ENCODE results near the gene L3MBTL4.

DNA sequence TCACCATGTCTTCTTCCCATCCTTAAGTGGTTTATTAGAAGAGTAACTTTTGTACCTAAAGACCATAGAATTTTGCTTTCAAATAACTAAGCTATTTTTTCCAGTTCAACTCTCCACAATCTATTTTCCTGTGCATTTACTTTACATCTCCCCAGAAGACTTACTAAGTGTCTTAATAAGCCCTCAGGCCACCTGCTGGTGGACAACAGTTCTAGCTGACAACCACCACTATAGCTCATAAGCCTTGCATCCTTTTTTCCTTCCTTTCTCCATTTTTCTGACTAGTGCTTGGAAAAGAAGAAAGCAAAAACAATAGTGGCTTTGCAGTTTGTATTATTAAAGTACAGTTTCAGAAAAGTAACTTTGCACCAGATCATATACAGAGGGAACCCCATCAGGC is 369.9 kb downstream of the L3MBTL4 start:
- TF ChIP-seq, protein P1, sequence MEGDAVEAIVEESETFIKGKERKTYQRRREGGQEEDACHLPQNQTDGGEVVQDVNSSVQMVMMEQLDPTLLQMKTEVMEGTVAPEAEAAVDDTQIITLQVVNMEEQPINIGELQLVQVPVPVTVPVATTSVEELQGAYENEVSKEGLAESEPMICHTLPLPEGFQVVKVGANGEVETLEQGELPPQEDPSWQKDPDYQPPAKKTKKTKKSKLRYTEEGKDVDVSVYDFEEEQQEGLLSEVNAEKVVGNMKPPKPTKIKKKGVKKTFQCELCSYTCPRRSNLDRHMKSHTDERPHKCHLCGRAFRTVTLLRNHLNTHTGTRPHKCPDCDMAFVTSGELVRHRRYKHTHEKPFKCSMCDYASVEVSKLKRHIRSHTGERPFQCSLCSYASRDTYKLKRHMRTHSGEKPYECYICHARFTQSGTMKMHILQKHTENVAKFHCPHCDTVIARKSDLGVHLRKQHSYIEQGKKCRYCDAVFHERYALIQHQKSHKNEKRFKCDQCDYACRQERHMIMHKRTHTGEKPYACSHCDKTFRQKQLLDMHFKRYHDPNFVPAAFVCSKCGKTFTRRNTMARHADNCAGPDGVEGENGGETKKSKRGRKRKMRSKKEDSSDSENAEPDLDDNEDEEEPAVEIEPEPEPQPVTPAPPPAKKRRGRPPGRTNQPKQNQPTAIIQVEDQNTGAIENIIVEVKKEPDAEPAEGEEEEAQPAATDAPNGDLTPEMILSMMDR (conservative IDR thresholded peaks at IDR 0.05; ENCODE audit: low read length) = 0 out of 2 replicates have a peak, but pooled peaks have one; percentile 27
- TF ChIP-seq EZH2phosphoT487 (IDR thresholded peaks at IDR 0.05; ENCODE audit: borderline replicate concordance, low read depth, low read length) = no peak
